HepG2 (cell line): Measurements from ENCODE around the gene GLIS2. TPM values are rescaled to one million over a fixed set of nuclear protein-coding genes. Genes with fewer than 3 reads are reported as not detected.

Experiments
- AGO2 ChIP-seq: fragments of 200-400 bp; formaldehyde crosslinking; optimal IDR thresholded peaks from 2 replicates; pipeline ENCODE3; 2017; ENCODE audit warnings: mild to moderate bottlenecking, low read depth, low read length, moderate library complexity
- DMAP1 ChIP-seq: IDR thresholded peaks from 2 replicates; pipeline ENCODE4 v1.6.1; 2016
- PHF20 ChIP-seq: sonication (generic); formaldehyde crosslinking; IDR thresholded peaks from 2 replicates; pipeline ENCODE4 v1.5.0; 2020; ENCODE audit warnings: mild to moderate bottlenecking, missing genetic modification reagents
- ZNF775 ChIP-seq: sonication (generic); formaldehyde crosslinking; IDR thresholded peaks from 2 replicates; pipeline ENCODE4 v1.4.0; 2020; ENCODE audit warnings: missing genetic modification reagents, mild to moderate bottlenecking, moderate library complexity, borderline replicate concordance
- ZSCAN31 ChIP-seq: sonication (generic); formaldehyde crosslinking; IDR thresholded peaks from 2 replicates; pipeline ENCODE4 v1.5.0; 2020; ENCODE audit warnings: low read depth, mild to moderate bottlenecking, missing genetic modification reagents
- polyA plus RNA-seq, 8 experiments: library from polyadenylated mRNA; depleted of rRNA in 3 of 8; stranded (reverse) in 7 of 8; unstranded in 1 of 8; fragments of >200 nt; fragmentation: Illumina TruSeq in 4 of 8; extraction: Trizol in 4 of 8; gene quantifications; 2 replicates each; pipeline versions ENCODE4 v1.2.1 to v1.2.3, GENCODE V29; 2011 to 2016; ENCODE audit warnings: low read depth in 4 of 8, missing spikeins in 1 of 8, mixed read lengths in 1 of 8; ENCODE audit not compliant: insufficient read depth in 1 of 8
- total RNA-seq, 5 experiments: library from RNA; depleted of rRNA; stranded (reverse); fragments of >200 nt; fragmentation: Illumina TruSeq; extraction: Trizol; gene quantifications; 2 replicates each; pipeline ENCODE4 v1.2.3, GENCODE V29; 2016; ENCODE audit warnings: low read depth in 1 of 5
- TF ChIP-seq, protein P1 (sequence below): sonication (generic); formaldehyde crosslinking; IDR thresholded peaks from 2 replicates; pipeline ENCODE4 v1.4.0; 2020; ENCODE audit warnings: missing genetic modification reagents
- TF ChIP-seq, protein P2 (sequence below): sonication (generic); formaldehyde crosslinking; IDR thresholded peaks from 2 replicates; pipeline ENCODE4 v1.9.0; 2021; ENCODE audit warnings: mild to moderate bottlenecking, missing genetic modification reagents
- TF ChIP-seq, protein P3 (sequence below): sonication (generic); formaldehyde crosslinking; IDR thresholded peaks from 2 replicates; pipeline ENCODE4 v1.4.0; 2020; ENCODE audit warnings: missing genetic modification reagents
- TF ChIP-seq, protein P4 (sequence below): IDR thresholded peaks from 2 replicates; pipeline ENCODE4 v1.6.1; 2016

The GLIS2 gene
- total and polyA plus RNA-seq, 2 of the 13 experiments (the other 11 are each of a cell fraction or from before 2014, with no cell fraction given), result 0.28 to 0.29 TPM

DNA sequence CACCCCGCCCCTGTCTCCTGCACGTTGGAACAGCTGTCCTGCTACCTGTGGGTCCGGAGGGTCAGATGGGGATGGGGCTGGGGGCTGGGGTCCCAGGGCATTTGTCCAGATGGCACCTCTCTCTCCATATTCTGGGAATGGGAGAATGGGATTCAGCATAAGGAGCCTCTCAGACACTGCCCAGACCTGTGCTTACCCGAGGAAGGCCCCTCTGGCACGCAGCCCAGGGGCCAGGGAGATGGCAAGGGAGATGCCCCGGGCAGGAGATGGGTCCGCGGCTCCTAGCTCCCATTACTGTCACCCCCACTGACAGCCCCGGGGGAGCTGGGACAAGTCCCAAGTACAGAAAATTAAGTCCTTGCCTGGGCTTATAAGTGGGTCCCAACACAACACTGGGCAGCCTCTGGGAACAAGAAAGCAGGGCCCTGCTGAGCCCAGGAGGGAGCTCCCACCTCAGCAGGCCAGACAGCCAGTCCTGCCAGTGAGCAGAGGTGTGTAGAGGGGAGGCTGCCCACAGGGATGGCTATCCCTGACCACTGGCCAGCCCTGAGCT, 57.6 kb downstream of the GLIS2 start (continued):
- TF ChIP-seq, protein P1, sequence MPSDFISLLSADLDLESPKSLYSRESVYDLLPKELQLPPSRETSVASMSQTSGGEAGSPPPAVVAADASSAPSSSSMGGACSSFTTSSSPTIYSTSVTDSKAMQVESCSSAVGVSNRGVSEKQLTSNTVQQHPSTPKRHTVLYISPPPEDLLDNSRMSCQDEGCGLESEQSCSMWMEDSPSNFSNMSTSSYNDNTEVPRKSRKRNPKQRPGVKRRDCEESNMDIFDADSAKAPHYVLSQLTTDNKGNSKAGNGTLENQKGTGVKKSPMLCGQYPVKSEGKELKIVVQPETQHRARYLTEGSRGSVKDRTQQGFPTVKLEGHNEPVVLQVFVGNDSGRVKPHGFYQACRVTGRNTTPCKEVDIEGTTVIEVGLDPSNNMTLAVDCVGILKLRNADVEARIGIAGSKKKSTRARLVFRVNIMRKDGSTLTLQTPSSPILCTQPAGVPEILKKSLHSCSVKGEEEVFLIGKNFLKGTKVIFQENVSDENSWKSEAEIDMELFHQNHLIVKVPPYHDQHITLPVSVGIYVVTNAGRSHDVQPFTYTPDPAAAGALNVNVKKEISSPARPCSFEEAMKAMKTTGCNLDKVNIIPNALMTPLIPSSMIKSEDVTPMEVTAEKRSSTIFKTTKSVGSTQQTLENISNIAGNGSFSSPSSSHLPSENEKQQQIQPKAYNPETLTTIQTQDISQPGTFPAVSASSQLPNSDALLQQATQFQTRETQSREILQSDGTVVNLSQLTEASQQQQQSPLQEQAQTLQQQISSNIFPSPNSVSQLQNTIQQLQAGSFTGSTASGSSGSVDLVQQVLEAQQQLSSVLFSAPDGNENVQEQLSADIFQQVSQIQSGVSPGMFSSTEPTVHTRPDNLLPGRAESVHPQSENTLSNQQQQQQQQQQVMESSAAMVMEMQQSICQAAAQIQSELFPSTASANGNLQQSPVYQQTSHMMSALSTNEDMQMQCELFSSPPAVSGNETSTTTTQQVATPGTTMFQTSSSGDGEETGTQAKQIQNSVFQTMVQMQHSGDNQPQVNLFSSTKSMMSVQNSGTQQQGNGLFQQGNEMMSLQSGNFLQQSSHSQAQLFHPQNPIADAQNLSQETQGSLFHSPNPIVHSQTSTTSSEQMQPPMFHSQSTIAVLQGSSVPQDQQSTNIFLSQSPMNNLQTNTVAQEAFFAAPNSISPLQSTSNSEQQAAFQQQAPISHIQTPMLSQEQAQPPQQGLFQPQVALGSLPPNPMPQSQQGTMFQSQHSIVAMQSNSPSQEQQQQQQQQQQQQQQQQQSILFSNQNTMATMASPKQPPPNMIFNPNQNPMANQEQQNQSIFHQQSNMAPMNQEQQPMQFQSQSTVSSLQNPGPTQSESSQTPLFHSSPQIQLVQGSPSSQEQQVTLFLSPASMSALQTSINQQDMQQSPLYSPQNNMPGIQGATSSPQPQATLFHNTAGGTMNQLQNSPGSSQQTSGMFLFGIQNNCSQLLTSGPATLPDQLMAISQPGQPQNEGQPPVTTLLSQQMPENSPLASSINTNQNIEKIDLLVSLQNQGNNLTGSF (CRISPR knock-in tag), result no peak
- TF ChIP-seq PHF20, result no peak
- TF ChIP-seq, protein P2, sequence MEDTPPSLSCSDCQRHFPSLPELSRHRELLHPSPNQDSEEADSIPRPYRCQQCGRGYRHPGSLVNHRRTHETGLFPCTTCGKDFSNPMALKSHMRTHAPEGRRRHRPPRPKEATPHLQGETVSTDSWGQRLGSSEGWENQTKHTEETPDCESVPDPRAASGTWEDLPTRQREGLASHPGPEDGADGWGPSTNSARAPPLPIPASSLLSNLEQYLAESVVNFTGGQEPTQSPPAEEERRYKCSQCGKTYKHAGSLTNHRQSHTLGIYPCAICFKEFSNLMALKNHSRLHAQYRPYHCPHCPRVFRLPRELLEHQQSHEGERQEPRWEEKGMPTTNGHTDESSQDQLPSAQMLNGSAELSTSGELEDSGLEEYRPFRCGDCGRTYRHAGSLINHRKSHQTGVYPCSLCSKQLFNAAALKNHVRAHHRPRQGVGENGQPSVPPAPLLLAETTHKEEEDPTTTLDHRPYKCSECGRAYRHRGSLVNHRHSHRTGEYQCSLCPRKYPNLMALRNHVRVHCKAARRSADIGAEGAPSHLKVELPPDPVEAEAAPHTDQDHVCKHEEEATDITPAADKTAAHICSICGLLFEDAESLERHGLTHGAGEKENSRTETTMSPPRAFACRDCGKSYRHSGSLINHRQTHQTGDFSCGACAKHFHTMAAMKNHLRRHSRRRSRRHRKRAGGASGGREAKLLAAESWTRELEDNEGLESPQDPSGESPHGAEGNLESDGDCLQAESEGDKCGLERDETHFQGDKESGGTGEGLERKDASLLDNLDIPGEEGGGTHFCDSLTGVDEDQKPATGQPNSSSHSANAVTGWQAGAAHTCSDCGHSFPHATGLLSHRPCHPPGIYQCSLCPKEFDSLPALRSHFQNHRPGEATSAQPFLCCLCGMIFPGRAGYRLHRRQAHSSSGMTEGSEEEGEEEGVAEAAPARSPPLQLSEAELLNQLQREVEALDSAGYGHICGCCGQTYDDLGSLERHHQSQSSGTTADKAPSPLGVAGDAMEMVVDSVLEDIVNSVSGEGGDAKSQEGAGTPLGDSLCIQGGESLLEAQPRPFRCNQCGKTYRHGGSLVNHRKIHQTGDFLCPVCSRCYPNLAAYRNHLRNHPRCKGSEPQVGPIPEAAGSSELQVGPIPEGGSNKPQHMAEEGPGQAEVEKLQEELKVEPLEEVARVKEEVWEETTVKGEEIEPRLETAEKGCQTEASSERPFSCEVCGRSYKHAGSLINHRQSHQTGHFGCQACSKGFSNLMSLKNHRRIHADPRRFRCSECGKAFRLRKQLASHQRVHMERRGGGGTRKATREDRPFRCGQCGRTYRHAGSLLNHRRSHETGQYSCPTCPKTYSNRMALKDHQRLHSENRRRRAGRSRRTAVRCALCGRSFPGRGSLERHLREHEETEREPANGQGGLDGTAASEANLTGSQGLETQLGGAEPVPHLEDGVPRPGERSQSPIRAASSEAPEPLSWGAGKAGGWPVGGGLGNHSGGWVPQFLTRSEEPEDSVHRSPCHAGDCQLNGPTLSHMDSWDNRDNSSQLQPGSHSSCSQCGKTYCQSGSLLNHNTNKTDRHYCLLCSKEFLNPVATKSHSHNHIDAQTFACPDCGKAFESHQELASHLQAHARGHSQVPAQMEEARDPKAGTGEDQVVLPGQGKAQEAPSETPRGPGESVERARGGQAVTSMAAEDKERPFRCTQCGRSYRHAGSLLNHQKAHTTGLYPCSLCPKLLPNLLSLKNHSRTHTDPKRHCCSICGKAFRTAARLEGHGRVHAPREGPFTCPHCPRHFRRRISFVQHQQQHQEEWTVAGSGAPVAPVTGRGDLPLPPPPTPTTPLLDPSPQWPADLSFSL (CRISPR knock-in tag), result no peak
- TF ChIP-seq ZNF775 (CRISPR knock-in tag), result no peak
- TF ChIP-seq, protein P3, sequence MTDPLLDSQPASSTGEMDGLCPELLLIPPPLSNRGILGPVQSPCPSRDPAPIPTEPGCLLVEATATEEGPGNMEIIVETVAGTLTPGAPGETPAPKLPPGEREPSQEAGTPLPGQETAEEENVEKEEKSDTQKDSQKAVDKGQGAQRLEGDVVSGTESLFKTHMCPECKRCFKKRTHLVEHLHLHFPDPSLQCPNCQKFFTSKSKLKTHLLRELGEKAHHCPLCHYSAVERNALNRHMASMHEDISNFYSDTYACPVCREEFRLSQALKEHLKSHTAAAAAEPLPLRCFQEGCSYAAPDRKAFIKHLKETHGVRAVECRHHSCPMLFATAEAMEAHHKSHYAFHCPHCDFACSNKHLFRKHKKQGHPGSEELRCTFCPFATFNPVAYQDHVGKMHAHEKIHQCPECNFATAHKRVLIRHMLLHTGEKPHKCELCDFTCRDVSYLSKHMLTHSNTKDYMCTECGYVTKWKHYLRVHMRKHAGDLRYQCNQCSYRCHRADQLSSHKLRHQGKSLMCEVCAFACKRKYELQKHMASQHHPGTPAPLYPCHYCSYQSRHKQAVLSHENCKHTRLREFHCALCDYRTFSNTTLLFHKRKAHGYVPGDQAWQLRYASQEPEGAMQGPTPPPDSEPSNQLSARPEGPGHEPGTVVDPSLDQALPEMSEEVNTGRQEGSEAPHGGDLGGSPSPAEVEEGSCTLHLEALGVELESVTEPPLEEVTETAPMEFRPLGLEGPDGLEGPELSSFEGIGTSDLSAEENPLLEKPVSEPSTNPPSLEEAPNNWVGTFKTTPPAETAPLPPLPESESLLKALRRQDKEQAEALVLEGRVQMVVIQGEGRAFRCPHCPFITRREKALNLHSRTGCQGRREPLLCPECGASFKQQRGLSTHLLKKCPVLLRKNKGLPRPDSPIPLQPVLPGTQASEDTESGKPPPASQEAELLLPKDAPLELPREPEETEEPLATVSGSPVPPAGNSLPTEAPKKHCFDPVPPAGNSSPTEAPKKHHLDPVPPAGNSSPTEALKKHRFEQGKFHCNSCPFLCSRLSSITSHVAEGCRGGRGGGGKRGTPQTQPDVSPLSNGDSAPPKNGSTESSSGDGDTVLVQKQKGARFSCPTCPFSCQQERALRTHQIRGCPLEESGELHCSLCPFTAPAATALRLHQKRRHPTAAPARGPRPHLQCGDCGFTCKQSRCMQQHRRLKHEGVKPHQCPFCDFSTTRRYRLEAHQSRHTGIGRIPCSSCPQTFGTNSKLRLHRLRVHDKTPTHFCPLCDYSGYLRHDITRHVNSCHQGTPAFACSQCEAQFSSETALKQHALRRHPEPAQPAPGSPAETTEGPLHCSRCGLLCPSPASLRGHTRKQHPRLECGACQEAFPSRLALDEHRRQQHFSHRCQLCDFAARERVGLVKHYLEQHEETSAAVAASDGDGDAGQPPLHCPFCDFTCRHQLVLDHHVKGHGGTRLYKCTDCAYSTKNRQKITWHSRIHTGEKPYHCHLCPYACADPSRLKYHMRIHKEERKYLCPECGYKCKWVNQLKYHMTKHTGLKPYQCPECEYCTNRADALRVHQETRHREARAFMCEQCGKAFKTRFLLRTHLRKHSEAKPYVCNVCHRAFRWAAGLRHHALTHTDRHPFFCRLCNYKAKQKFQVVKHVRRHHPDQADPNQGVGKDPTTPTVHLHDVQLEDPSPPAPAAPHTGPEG (CRISPR knock-in tag), result peak; percentile 8; the same call in 1 of the 2 replicates
- peak; percentile 67 for TF ChIP-seq AGO2
- TF ChIP-seq, protein P4, sequence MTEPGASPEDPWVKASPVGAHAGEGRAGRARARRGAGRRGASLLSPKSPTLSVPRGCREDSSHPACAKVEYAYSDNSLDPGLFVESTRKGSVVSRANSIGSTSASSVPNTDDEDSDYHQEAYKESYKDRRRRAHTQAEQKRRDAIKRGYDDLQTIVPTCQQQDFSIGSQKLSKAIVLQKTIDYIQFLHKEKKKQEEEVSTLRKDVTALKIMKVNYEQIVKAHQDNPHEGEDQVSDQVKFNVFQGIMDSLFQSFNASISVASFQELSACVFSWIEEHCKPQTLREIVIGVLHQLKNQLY (CRISPR knock-in tag), result no peak
- TF ChIP-seq DMAP1 (CRISPR knock-in tag), result no peak
- peak; percentile 24; the same call in 1 of the 2 replicates for TF ChIP-seq ZSCAN31 (CRISPR knock-in tag)
